Left hindlimb (tissue), 1 donor: ENCODE measurements around the gene PCNX4.

ENCODE experiments used
- DNase-seq: peaks from one replicate; pipeline ENCODE4 v3.0.0-alpha.2; 2018

The PCNX4 gene

GRCh38 chr14:60212503-60213371, 121.0 kb downstream of the PCNX4 start:
- no peak for DNase-seq

- DNase-seq: no peak
These were observed 122.3 kb downstream of the PCNX4 start for GRCh38 chr14:60214003-60214402.

GRCh38 chr14:60214415-60215126, 122.8 kb downstream of the PCNX4 start:
- no peak for DNase-seq

- DNase-seq: no peak
These were observed 123.4 kb downstream of the PCNX4 start for GRCh38 chr14:60215127-60215444.

- DNase-seq: no peak
These were observed 124.0 kb downstream of the PCNX4 start for GRCh38 chr14:60215520-60216420.

- no peak for DNase-seq
These were observed 126.0 kb downstream of the PCNX4 start for GRCh38 chr14:60217713-60218112.
